SW 1271 (cell line): ENCODE results near the gene AMER2.

Source experiments
- DNase-seq, 2 experiments: peaks; one replicate each; lab custom pipeline; 2025; lab: John Stamatoyannopoulos, UW

Gene AMER2

GRCh38 chr13:25171517-25172302, at the start of gene AMER2:
TSS of gene AMER2 (minus strand) at chr13:25172288. CDS start at chr13:25171619, 669 bp downstream.
- DNase-seq: no peak

- no peak for DNase-seq
These were observed 45.9 kb upstream of the AMER2 start for GRCh38 chr13:25218019-25218418.

- peak in 1 of 2 experiments; percentile 5 for DNase-seq
These were observed 45.2 kb upstream of the AMER2 start for GRCh38 chr13:25217023-25217885.

- no peak for DNase-seq
These were observed 43.1 kb upstream of the AMER2 start for GRCh38 chr13:25215253-25215575.

GRCh38 chr13:25214491-25215252, 42.6 kb upstream of the AMER2 start:
- no peak for DNase-seq

GRCh38 chr13:25213715-25214114, 41.6 kb upstream of the AMER2 start:
- DNase-seq: no peak

- no peak for DNase-seq
These were observed 38.9 kb upstream of the AMER2 start for GRCh38 chr13:25210842-25211569.

GRCh38 chr13:25207291-25207810, 35.3 kb upstream of the AMER2 start:
- DNase-seq: no peak

GRCh38 chr13:25204863-25205262, 32.8 kb upstream of the AMER2 start:
- no peak for DNase-seq

GRCh38 chr13:25203127-25203740, 31.1 kb upstream of the AMER2 start:
- DNase-seq: no peak

GRCh38 chr13:25200783-25201182, 28.7 kb upstream of the AMER2 start:
- DNase-seq: no peak

GRCh38 chr13:25198647-25199046, 26.6 kb upstream of the AMER2 start:
- no peak for DNase-seq

GRCh38 chr13:25196971-25197370, 24.9 kb upstream of the AMER2 start:
- no peak for DNase-seq

- DNase-seq: no peak
These were observed 20.8 kb upstream of the AMER2 start for GRCh38 chr13:25192936-25193335.

- no peak for DNase-seq
These were observed 20.4 kb upstream of the AMER2 start for GRCh38 chr13:25192489-25192888.

- no peak for DNase-seq
These were observed 20.0 kb upstream of the AMER2 start for GRCh38 chr13:25192052-25192451.

- DNase-seq: no peak
These were observed 18.7 kb upstream of the AMER2 start for GRCh38 chr13:25190771-25191170.

GRCh38 chr13:25190256-25190655, 18.2 kb upstream of the AMER2 start:
- no peak for DNase-seq

- no peak for DNase-seq
These were observed 15.5 kb upstream of the AMER2 start for GRCh38 chr13:25187596-25187995.

- DNase-seq: no peak
These were observed 14.1 kb upstream of the AMER2 start for GRCh38 chr13:25186187-25186586.

GRCh38 chr13:25181597-25181996, 9.5 kb upstream of the AMER2 start:
- no peak for DNase-seq
